ENCODE measurements around the gene TSC22D2. TPM values are rescaled to one million over a fixed set of nuclear protein-coding genes. Genes with fewer than 3 reads are reported as not detected.

TSC22D2 gene
- total and polyA plus RNA-seq, 2 of the 4 experiments (the other 2 are of a cell fraction), result 12.2 to 20.5 TPM

DNA sequence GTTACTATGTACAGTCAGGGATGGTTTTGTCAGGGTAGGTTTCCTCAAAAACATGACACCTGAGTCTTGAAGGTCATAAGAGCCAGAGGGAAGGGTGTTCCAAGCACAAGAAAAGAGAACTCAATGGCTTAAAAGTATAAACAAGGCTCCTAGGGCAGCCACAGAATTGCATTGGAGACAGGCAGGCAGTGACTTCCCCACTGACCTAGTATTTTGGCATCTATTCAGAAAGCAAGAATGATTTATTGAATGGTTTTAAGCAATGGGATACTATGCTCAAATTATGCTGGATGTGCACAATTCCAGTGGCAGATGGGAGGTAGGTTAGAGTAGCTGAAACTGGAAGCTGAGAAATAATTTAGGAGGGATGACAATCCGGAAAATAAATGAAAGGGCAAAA lies 54.0 kb downstream of the TSC22D2 start:
- no peak overlapping the region for H4K5ac ChIP-seq (ENCODE audit: low read depth, low read length)
- no peak for DNase-seq
- BruUV-seq (replicated peaks), result no TSS peak
- no peaks in the 10 kb centered on the region; the same call in 1 of the 2 replicates for H3K4me1 ChIP-seq (ENCODE audit: control insufficient read depth, insufficient read depth, low read length)
- no peak overlapping the region for H2BK120ac ChIP-seq (ENCODE audit: low read depth, low read length)
- H3K4me3 ChIP-seq (ENCODE audit: insufficient read depth, low read depth, low read length), result no peak overlapping the region
- H4K20me1 ChIP-seq (ENCODE audit: insufficient read depth, low read length), result peaks cover 3% of the 10 kb centered on the region; the same call in 1 of the 2 replicates
- ChIA-PET POLR2A (ENCODE audit: unreplicated experiment) (no interaction called here), CTCF (no interaction called here)
- dilution Hi-C loops (cut with HindIII; ENCODE audit: low sequenced_read_pairs, unreplicated experiment), result no loop called here
- H3K9me1 ChIP-seq (ENCODE audit: insufficient read depth, low read length), result peaks cover 10% of the 10 kb centered on the region
- peaks cover 19 to 52% of the 10 kb centered on the region in 2 experiments for H3K79me1 ChIP-seq (ENCODE audit: low read depth in 1 of 2, low read length in 2 of 2)
- TF ChIP-seq CHD1 (IDR thresholded peaks at IDR 0.05; ENCODE audit: low read depth, low read length) (no peak), BHLHE40 (IDR thresholded peaks at IDR 0.05; ENCODE audit: low read depth, low read length) (no peak), MAZ (IDR thresholded peaks at IDR 0.05; ENCODE audit: borderline replicate concordance, low read depth, low read length) (no peak), CEBPB (IDR thresholded peaks at IDR 0.05; ENCODE audit: low read depth, low read length) (no peak)
- TF ChIP-seq, protein P1, sequence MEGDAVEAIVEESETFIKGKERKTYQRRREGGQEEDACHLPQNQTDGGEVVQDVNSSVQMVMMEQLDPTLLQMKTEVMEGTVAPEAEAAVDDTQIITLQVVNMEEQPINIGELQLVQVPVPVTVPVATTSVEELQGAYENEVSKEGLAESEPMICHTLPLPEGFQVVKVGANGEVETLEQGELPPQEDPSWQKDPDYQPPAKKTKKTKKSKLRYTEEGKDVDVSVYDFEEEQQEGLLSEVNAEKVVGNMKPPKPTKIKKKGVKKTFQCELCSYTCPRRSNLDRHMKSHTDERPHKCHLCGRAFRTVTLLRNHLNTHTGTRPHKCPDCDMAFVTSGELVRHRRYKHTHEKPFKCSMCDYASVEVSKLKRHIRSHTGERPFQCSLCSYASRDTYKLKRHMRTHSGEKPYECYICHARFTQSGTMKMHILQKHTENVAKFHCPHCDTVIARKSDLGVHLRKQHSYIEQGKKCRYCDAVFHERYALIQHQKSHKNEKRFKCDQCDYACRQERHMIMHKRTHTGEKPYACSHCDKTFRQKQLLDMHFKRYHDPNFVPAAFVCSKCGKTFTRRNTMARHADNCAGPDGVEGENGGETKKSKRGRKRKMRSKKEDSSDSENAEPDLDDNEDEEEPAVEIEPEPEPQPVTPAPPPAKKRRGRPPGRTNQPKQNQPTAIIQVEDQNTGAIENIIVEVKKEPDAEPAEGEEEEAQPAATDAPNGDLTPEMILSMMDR (conservative IDR thresholded peaks at IDR 0.05; ENCODE audit: low read depth, low read length), result no peak
- TF ChIP-seq, protein P2, sequence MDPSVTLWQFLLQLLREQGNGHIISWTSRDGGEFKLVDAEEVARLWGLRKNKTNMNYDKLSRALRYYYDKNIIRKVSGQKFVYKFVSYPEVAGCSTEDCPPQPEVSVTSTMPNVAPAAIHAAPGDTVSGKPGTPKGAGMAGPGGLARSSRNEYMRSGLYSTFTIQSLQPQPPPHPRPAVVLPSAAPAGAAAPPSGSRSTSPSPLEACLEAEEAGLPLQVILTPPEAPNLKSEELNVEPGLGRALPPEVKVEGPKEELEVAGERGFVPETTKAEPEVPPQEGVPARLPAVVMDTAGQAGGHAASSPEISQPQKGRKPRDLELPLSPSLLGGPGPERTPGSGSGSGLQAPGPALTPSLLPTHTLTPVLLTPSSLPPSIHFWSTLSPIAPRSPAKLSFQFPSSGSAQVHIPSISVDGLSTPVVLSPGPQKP (IDR thresholded peaks at IDR 0.05; ENCODE audit: borderline replicate concordance, low read depth, low read length), result no peak
- no peak overlapping the region; the same call in 1 of the 2 replicates for H3K14ac ChIP-seq (replicated peaks; ENCODE audit: low read depth, low read length)
- ATAC-seq (ENCODE audit: low read depth), result no peak
- H4K91ac ChIP-seq (ENCODE audit: insufficient read depth, low read depth, low read length), result no peak overlapping the region
- H4K8ac ChIP-seq (ENCODE audit: low read depth in 2 of 2, low read length in 2 of 2), result no peak overlapping the region
- no peak overlapping the region for H2AFZ ChIP-seq (replicated peaks; ENCODE audit: low read length, poor library complexity)
- H3K36me3 ChIP-seq (ENCODE audit: control insufficient read depth, insufficient read depth, low read length), result peaks cover 10% of the 10 kb centered on the region
- H2AK9ac ChIP-seq (replicated peaks; ENCODE audit: low read depth, low read length, poor library complexity), result no peak overlapping the region
- H3K4ac ChIP-seq (ENCODE audit: low read depth, low read length), result no peak overlapping the region
- no peak overlapping the region; the same call in 1 of the 2 replicates for H3K56ac ChIP-seq (ENCODE audit: extremely low read depth, insufficient read depth, low read length)
- no peak overlapping the region for H2BK15ac ChIP-seq (ENCODE audit: low read depth, low read length)
- H2AK5ac ChIP-seq (ENCODE audit: low read depth, low read length), result no peak overlapping the region
- no peak overlapping the region for H3K18ac ChIP-seq (ENCODE audit: low read depth, low read length)
- H3K27me3 ChIP-seq (ENCODE audit: control insufficient read depth, insufficient read depth, low read length), result no peaks in the 10 kb centered on the region
- H3K4me2 ChIP-seq (ENCODE audit: low read depth, low read length), result no peak overlapping the region
- H3K9me3 ChIP-seq (ENCODE audit: control insufficient read depth, insufficient read depth, low read length), result no peaks in the 10 kb centered on the region
- in situ Hi-C loops (cut with MboI; ENCODE audit: low sequenced_read_pairs), result no loop called here
- no peak overlapping the region for H3K27ac ChIP-seq (ENCODE audit: insufficient read depth, low read length)
- no CpG with 5 or more reads among the region's 1 CpG for WGBS, 2 experiments (ENCODE audit: extremely low coverage in 2 of 2, insufficient read length in 1 of 2)
- H3K9ac ChIP-seq (ENCODE audit: low read depth, low read length), result no peak overlapping the region
- H3K23ac ChIP-seq (ENCODE audit: low read depth, low read length), result no peak overlapping the region
- no peak overlapping the region for H2BK20ac ChIP-seq (ENCODE audit: low read depth, low read length)
- H2BK5ac ChIP-seq (ENCODE audit: low read depth, low read length, poor library complexity, severe bottlenecking), result no peak overlapping the region
- intact Hi-C loops (cut with micrococcal nuclease), result loop anchor here (10.0 kb wide), 1 partner anchor 63 kb away; no protein-coding TSS in a partner anchor
